GM18873 (cell line): ENCODE measurements around the gene C11orf42.
A peak's percentile ranks its signal among the peaks of the same experiment; 100 is the strongest.

Experiments used
- ATAC-seq: cut with Tn5 transposase; IDR thresholded peaks from one replicate; pipeline ENCODE4 v1.9.1; 2021; ENCODE audit warnings: mild to moderate bottlenecking, moderate library complexity, moderate number of reproducible peaks; ENCODE audit not compliant: unreplicated experiment, low FRiP score

The C11orf42 gene

GRCh38 chr11:6205366-6205765, at the start of gene C11orf42:
Gene C11orf42, plus strand, starts transcription at chr11:6205557. Its CDS starts 59 bp downstream, at chr11:6205616.
- ATAC-seq: no peak

DNA sequence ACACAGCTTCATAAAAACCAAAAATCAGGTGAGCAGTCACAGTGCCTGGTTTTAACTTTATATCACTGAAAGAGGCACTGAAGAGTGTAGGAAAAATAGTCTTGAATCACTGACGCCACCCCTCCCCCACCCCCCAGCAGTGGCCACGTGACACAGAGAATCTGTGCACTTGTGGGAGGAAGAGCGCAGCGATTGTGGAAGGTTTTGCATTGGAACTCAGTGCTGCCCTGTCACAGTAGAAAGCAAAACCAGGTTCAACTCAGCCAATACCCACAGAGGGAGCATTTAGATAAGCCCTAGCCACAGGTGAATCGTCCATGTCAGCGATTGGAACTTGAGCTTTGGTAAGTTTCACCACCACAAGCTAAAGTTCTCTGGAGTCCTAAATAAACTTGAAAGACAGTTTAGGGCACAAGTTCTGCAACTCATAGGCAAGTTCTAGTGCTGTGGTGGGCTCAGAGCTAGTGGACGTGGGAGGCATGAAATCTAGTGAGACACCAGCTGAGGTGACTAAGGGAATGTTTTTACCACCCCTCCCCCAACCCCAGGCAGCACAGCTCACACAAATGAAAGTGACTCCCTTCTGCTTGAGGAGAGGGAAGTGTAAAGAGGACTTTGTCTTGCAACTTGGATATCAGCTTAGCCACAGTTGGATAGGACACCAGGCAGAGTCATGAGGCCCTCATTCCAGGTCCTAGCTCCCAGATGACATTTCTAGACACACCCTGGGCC, 48.6 kb upstream of the C11orf42 start:
- ATAC-seq: no peak

DNA sequence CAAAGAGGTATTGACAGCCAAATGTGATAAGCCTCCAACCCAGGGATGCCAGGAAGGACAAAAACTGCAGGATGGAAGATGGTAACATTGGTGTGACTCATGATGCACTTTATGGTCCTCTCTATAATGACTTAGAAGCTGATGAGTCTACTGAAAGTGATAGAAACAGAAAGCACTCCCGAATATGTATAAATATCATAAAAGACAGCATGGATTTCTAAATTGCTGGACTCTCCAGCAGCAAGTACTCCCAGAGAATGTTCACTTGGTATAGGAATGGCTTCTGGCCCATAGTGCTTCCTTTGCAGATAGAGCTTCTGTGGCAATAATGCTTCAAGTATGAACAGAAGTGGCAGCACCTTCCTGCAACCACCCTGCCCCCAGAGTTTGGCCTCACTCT, 35.1 kb upstream of the C11orf42 start, which contains the start of gene OR52B2:
TSS of gene OR52B2 (minus strand) at position 101 of the 400 bp plus-strand sequence. CDS start at position 101, 0 bp downstream.
- ATAC-seq: no peak

- no peak for ATAC-seq
Measured at GRCh38 chr11:6175440-6175839, 29.9 kb upstream of the C11orf42 start.

- no peak for ATAC-seq
Measured at GRCh38 chr11:6191742-6192141, 13.6 kb upstream of the C11orf42 start.

DNA sequence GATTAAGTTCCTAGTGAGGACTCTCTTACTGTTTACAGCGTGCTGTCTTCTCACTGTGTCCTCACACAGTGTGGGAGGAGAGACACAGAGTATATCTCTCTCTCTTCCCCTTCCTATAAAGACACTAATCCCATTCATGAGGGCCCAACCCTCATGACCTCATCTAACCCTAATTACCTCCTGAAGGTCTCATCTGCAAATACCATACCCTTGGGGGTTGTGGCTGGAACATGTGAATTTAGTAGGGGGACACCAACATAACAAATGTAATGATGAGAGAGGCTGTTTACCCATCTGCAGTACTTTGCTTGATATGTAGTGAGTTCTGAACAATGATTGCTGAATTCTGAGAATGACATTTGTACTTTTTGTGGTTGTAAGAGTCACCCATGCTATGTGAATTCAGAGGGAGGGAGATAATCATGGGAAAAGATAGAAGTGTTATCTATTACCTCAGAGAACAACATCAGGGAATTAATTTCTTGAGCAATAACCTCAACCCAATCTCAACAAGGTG, 11.2 kb upstream of the C11orf42 start:
- no peak for ATAC-seq

DNA sequence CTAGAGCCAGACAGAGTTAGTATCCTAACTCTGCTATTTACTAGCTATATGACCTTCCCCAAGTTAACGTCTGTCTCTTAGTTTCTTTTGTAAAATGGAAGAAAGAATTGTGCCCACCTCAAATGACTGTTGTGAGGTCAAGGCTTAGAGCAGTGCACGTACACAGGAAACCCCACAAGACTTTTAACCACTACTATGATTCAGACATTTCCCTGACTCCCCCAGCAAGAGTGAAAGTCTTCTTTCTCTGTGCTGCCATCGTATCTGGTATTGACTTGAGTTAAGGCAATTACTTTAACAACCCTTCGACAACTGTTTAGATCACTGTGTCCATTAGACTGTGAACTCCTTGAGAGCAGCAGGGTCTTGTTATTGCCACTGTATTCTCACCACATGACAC, 9.0 kb upstream of the C11orf42 start:
- ATAC-seq: peak; percentile 76

DNA sequence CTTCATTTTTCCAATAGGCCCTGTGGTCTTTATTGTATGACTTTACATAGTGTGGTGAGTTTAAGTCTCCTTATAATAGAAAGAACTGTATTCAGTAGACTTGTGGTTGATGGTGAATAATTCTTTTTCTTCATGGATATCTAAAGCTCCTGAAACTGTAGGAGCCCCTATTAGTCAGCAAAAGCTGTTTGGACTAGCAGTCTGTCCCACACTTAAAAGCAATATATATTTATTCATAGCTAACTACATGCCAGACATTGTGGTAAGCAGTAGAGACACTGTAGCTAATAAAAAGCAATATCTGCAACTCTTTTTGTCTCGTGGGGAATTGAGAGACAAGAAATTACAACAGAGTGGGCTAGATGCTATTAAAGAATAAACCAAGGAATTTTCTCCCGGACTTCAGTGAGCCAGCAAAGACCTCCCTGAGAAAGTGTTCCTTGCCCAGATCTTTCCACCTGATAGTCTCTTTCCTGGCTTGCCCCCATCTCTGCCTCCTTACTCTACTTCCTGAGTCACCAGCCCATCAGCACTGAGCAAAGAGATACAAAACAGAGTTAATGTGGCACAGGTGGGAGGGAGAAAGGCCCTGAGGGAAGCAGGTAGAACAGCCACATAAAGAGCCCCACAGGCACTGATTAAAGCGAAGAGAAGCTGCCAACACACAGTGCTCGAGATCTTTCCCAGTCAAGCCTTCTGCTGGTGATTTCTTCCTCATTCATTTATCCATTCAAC, 7.7 kb upstream of the C11orf42 start:
- ATAC-seq: no peak

GRCh38 chr11:6199174-6199810, 6.1 kb upstream of the C11orf42 start, which contains the start of gene OR52W1:
Gene OR52W1, plus strand, starts transcription at chr11:6199224. Its CDS starts 0 bp downstream, at chr11:6199224.
- ATAC-seq: no peak

- ATAC-seq: no peak
Measured at GRCh38 chr11:6200975-6201374, 4.4 kb upstream of the C11orf42 start.

- no peak for ATAC-seq
Measured at GRCh38 chr11:6201481-6201880, 3.9 kb upstream of the C11orf42 start.

DNA sequence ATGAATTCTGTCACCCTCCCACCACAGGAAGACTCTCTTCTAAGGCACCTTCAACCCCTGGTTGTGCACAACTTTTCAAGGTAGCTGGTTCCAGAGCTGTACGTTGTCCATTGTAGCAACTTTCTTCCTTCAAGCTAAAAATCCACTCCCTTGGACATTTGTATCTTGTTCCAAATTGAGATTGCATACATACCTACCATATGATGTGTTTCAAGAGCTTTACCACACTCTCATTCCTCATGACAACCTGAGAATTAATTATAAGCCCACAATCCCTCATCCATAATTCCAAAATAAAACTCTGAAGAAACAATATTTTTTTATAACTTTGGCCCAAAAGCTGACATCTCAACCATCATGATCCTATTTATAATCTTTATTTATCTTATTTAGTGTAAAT, 3.3 kb upstream of the C11orf42 start:
- ATAC-seq: no peak

DNA sequence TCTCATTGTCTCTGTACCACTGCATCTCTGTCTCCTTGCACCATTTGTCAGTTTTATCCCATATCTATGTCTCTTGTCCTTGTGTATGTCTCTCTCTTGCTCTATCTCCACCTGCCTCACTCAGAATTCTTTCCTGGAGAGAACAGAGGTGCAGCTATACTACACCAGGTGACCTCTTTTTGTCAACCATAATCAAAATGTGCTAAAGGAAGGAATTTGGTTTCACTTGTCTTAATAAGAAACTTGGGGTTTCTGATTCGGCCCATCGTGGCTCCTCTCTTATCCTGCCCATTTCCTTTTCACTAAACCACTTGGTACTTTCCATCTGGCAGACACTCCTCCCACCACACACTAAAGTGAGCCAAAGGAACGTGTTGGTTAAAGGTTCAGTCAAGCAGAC, 2.0 kb upstream of the C11orf42 start:
- peak; percentile 88 for ATAC-seq

- no peak for ATAC-seq
Measured at GRCh38 chr11:6204706-6205105, 651 bp upstream of the C11orf42 start.

GRCh38 chr11:6206456-6207180, 1.3 kb downstream of the C11orf42 start:
- no peak for ATAC-seq

DNA sequence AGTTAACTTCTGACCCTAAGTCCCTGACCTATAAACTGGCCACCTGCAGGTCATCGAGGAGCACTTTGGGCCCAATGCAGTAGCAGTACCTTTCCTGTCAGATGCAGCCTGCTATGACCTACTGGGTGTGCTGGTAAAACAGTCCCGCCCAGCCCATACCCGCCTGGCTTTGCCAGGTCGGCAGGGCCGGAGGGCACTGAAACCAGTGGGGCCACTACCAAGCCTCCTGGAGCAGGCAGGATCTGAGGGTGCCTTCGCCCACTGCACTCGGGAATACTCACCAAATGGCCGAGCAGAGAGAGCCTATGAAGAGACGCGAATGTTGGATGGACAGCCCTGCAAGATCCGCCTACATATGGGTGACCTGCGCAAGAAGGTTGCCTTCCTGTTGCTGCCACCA, 4.4 kb downstream of the C11orf42 start:
- ATAC-seq: no peak

GRCh38 chr11:6210274-6210955, 5.1 kb downstream of the C11orf42 start:
- no peak for ATAC-seq

DNA sequence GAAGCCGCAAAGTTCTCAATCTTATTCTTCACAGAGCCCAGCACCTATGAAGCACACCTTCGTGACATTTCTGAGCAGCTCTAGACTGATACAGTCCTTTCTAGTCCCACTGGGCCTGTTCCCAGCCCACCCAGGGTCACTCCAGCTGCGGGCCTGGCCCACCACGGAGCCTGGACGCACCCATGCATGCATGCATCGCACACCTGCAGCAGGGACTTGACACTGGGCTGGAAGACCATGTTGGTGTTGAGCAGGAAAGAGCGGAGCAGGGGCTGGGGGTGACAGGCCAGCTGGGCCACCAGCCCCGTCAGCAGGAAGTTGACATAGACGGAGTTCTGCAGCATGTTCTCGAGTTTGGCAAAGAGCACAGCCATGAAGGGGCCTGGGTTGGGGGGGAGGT, 9.2 kb downstream of the C11orf42 start:
- ATAC-seq: no peak

DNA sequence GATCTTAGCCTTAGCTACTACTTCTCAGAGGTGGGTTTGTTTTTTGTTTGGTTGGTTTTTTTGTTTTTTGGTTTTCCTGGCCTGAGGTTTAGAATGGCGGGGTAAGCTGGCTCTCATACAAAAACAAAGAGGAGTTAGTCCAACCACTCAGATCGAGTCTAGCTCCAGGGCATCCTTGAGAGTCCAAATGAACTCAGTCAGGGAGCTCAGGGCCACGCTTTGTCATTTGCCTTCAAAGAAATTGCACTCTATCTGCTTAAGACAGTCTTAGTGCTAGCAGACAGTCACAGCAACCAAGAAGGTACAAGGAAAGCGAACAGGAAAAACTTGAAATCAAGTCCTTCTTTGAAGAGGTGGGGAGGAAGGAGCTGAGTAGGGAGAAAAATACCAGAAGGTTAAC, 11.1 kb downstream of the C11orf42 start:
- ATAC-seq: no peak

GRCh38 chr11:6217722-6218121, 12.4 kb downstream of the C11orf42 start:
- ATAC-seq: no peak
